Measurements from ENCODE around the gene NDUFA7. TPM values are rescaled to one million over a fixed set of nuclear protein-coding genes. Genes with fewer than 3 reads are reported as not detected.

NDUFA7 gene
- total RNA-seq, 6 experiments from 2014 or later: 54.0 to 75.9 (median 61.1) TPM

GRCh38 chr19:8324186-8325050 lies 3.2 kb upstream of the NDUFA7 start:
- peaks cover 19% of the 10 kb centered on the region for H3K4me1 Mint-ChIP-seq (ENCODE audit: low read depth)
- TF ChIP-seq CTCF (IDR thresholded peaks at IDR 0.05): peak; percentile 29; the same call in 1 of the 2 replicates
- H3K27ac Mint-ChIP-seq: no peak overlapping the region
- H3K4me3 Mint-ChIP-seq: no peak overlapping the region
- H3K36me3 Mint-ChIP-seq (ENCODE audit: low read depth): peaks cover 32% of the 10 kb centered on the region
- peaks cover 3% of the 10 kb centered on the region for H3K27me3 Mint-ChIP-seq (ENCODE audit: insufficient read depth)
- H3K9me3 Mint-ChIP-seq: peaks cover 6% of the 10 kb centered on the region; the same call in 1 of the 2 replicates
- DNase-seq: no peak

- no peak for DNase-seq
- no peak overlapping the region for H3K27ac Mint-ChIP-seq
- H3K4me1 Mint-ChIP-seq (ENCODE audit: low read depth): peaks cover 20% of the 10 kb centered on the region
- no peak overlapping the region for H3K4me3 Mint-ChIP-seq
- peaks cover 32% of the 10 kb centered on the region for H3K36me3 Mint-ChIP-seq (ENCODE audit: low read depth)
- peaks cover 3% of the 10 kb centered on the region for H3K27me3 Mint-ChIP-seq (ENCODE audit: insufficient read depth)
- H3K9me3 Mint-ChIP-seq: peaks cover 6% of the 10 kb centered on the region; the same call in 1 of the 2 replicates
- no peak for TF ChIP-seq CTCF (IDR thresholded peaks at IDR 0.05)
Observed at GRCh38 chr19:8323781-8324185, 2.6 kb upstream of the NDUFA7 start.

- H3K27ac Mint-ChIP-seq: no peak overlapping the region
- H3K4me3 Mint-ChIP-seq: peak overlapping the region; percentile 100
- H3K4me1 Mint-ChIP-seq (ENCODE audit: low read depth): peaks cover 20% of the 10 kb centered on the region
- no peak for TF ChIP-seq CTCF (IDR thresholded peaks at IDR 0.05)
- peaks cover 32% of the 10 kb centered on the region for H3K36me3 Mint-ChIP-seq (ENCODE audit: low read depth)
- DNase-seq: no peak
- H3K27me3 Mint-ChIP-seq (ENCODE audit: insufficient read depth): peaks cover 3% of the 10 kb centered on the region
- H3K9me3 Mint-ChIP-seq: peaks cover 6% of the 10 kb centered on the region; the same call in 1 of the 2 replicates
Observed at GRCh38 chr19:8322638-8322997, 1.4 kb upstream of the NDUFA7 start.

GRCh38 chr19:8321986-8322637 lies 937 bp upstream of the NDUFA7 start:
- Mint-ChIP-seq H3K9me3 (peaks cover 6% of the 10 kb centered on the region; the same call in 1 of the 2 replicates), H3K27ac (peak overlapping the region; percentile 100), H3K4me3 (peak overlapping the region; percentile 100), H3K36me3 (ENCODE audit: low read depth) (peaks cover 32% of the 10 kb centered on the region), H3K27me3 (ENCODE audit: insufficient read depth) (peaks cover 2% of the 10 kb centered on the region), H3K4me1 (ENCODE audit: low read depth) (peaks cover 20% of the 10 kb centered on the region)
- no peak for DNase-seq
- no peak for TF ChIP-seq CTCF (IDR thresholded peaks at IDR 0.05)

- Mint-ChIP-seq H3K4me3 (peak overlapping the region; percentile 100), H3K27me3 (ENCODE audit: insufficient read depth) (no peaks in the 10 kb centered on the region; the same call in none of the 2 replicates), H3K36me3 (ENCODE audit: low read depth) (peaks cover 28% of the 10 kb centered on the region), H3K27ac (peak overlapping the region; percentile 100), H3K9me3 (no peaks in the 10 kb centered on the region), H3K4me1 (ENCODE audit: low read depth) (peaks cover 20% of the 10 kb centered on the region)
- DNase-seq: no peak
- no peak for TF ChIP-seq CTCF (IDR thresholded peaks at IDR 0.05)
Observed at GRCh38 chr19:8320564-8321066, 560 bp downstream of the NDUFA7 start.

Data from HFFc6 (cell line).